ENCODE measurements around the gene FLT3LG. TPM values are rescaled to one million over a fixed set of nuclear protein-coding genes. Genes with fewer than 3 reads are reported as not detected.

The FLT3LG gene
- total and polyA plus RNA-seq, 7 experiments from 2014 or later = 90.6 to 401 (median 168) TPM

DNA sequence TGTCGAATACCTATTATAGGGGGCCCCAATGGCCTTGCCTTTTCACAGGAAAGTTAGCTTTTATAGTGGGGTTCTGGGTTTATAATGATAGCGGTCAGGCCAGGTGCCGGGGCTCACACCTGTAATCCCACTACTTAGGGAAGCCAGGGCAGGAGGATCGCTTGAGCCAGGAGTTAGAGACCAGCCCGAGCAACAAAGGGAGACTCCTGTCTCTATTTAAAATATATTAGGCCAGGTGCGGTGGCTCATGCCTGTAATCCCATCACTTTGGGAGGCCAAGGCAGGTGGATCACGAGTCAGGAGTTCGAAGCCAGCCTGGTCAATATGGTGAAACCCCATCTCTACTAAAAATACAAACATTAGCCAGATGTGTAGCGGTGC is 29.6 kb downstream of the FLT3LG start:
- peaks cover 24 to 52% (median 38%) of the 10 kb centered on the region in 7 donors for H3K4me1 Mint-ChIP-seq
- H3K4me3 ChIP-seq (ENCODE audit: low read length) = no peak overlapping the region
- peaks cover 31 to 32% of the 10 kb centered on the region in 2 donors for H3K4me1 ChIP-seq (ENCODE audit: control insufficient read depth in 2 of 2, insufficient read depth in 2 of 2, low read length in 2 of 2)
- intact Hi-C loops (cut with micrococcal nuclease) = loop anchor here in 1 of 2 donors (1.0 kb wide), 3 partner anchors 137 to 175 kb away; partner anchors contain the start of gene RRAS
- peaks cover 0 to 9% (median 0%) of the 10 kb centered on the region in 5 donors for H3K27me3 Mint-ChIP-seq
- H3K36me3 Mint-ChIP-seq = peaks cover 7 to 20% (median 18%) of the 10 kb centered on the region in 5 donors
- ChIA-PET CTCF (interaction anchor here (0.6 to 10.6 kb wide), 11 partner anchors 16 to 303 kb away, joined by 3 to 314 read pairs (median 4); partner anchors contain the start of genes NOSIP, RCN3 and RPL13A), POLR2A (interaction anchor here (0.7 to 7.4 kb wide), 15 partner anchors 10 to 181 kb away, joined by 3 to 118 read pairs (median 7); partner anchors contain the start of gene PRMT1)
- H3K9me3 Mint-ChIP-seq = peaks cover 0 to 14% (median 0%) of the 10 kb centered on the region in 11 donors
- ATAC-seq = no peak
- peaks cover 11 to 22% (median 12%) of the 10 kb centered on the region in 3 experiments for H3K36me3 ChIP-seq (ENCODE audit: control insufficient read depth in 2 of 3, insufficient read depth in 3 of 3, low read length in 3 of 3)
- H3K27me3 ChIP-seq (ENCODE audit: control insufficient read depth in 2 of 2, insufficient read depth in 2 of 2, low read length in 2 of 2) = no peaks in the 10 kb centered on the region
- DNase-seq = no peak
- H3K27ac Mint-ChIP-seq = peak overlapping the region in 5 of 9 donors; percentile 16 to 99 (median 98)
- H3K27ac ChIP-seq (ENCODE audit: low read depth, low read length) = no peak overlapping the region
- no peaks in the 10 kb centered on the region for H3K9me3 ChIP-seq (ENCODE audit: control insufficient read depth in 2 of 3, low read length in 3 of 3)
- H3K4me3 Mint-ChIP-seq = no peak overlapping the region

DNA sequence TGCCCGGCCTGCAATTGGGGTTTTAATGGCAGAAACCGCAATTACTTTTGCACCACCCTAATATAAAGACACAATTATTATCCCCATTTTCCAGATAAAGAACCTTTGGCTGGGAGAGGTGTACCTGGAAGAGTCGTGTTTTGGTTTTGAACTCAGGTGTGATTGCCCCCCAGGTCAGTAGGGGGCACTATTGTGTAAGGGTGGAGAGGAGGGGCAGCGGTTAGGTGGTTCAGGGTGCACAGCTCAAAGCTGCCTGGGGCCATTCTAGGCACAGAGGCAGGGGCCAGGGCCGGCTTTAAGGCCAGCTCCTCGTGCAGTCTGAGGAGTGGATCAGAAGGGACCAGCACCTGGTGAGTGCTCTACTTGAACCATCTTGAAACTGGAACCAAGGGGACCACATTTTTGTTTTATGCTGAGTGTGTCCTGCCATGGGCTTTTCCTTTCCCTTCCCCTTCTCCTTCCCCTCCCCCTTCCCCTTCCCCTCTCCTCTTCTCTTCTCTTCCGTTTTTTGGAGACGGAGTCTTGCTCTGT is 32.6 kb downstream of the FLT3LG start:
- Histone ChIP-seq H3K4me1 (ENCODE audit: control insufficient read depth in 2 of 2, insufficient read depth in 2 of 2, low read length in 2 of 2) (peaks cover 19 to 32% of the 10 kb centered on the region in 2 donors), H3K27ac (ENCODE audit: low read depth, low read length) (no peak overlapping the region), H3K27me3 (ENCODE audit: control insufficient read depth in 2 of 2, insufficient read depth in 2 of 2, low read length in 2 of 2) (no peaks in the 10 kb centered on the region), H3K9me3 (ENCODE audit: control insufficient read depth in 2 of 3, low read length in 3 of 3) (no peaks in the 10 kb centered on the region), H3K4me3 (ENCODE audit: low read length) (no peak overlapping the region), H3K36me3 (ENCODE audit: control insufficient read depth in 2 of 3, insufficient read depth in 3 of 3, low read length in 3 of 3) (no peaks in the 10 kb centered on the region)
- peak overlapping the region in 7 of 9 donors; percentile 46 to 91 (median 73) for H3K27ac Mint-ChIP-seq
- H3K4me3 Mint-ChIP-seq = no peak overlapping the region
- POLR2A ChIA-PET = interaction anchor here (0.6 to 7.4 kb wide), 10 partner anchors 30 to 84 kb away, joined by 3 to 118 read pairs (median 4); partner anchors contain the start of genes NOSIP and PRR12
- no peaks in the 10 kb centered on the region for H3K36me3 Mint-ChIP-seq
- intact Hi-C loops (cut with micrococcal nuclease) = loop anchor here (1.0 kb wide), 3 partner anchors 41 to 166 kb away; no protein-coding TSS in a partner anchor
- H3K9me3 Mint-ChIP-seq = no peaks in the 10 kb centered on the region
- CTCF ChIA-PET = interaction anchor here (0.6 to 10.6 kb wide), 18 partner anchors 9 to 181 kb away, joined by 3 to 314 read pairs (median 4); partner anchors contain the start of gene PRMT1
- ATAC-seq (peak; percentile 95), DNase-seq (peak; percentile 60 to 91 (median 78))
- peaks cover 0 to 4% (median 0%) of the 10 kb centered on the region in 5 donors for H3K27me3 Mint-ChIP-seq
- peaks cover 12 to 40% (median 36%) of the 10 kb centered on the region in 7 donors for H3K4me1 Mint-ChIP-seq

DNA sequence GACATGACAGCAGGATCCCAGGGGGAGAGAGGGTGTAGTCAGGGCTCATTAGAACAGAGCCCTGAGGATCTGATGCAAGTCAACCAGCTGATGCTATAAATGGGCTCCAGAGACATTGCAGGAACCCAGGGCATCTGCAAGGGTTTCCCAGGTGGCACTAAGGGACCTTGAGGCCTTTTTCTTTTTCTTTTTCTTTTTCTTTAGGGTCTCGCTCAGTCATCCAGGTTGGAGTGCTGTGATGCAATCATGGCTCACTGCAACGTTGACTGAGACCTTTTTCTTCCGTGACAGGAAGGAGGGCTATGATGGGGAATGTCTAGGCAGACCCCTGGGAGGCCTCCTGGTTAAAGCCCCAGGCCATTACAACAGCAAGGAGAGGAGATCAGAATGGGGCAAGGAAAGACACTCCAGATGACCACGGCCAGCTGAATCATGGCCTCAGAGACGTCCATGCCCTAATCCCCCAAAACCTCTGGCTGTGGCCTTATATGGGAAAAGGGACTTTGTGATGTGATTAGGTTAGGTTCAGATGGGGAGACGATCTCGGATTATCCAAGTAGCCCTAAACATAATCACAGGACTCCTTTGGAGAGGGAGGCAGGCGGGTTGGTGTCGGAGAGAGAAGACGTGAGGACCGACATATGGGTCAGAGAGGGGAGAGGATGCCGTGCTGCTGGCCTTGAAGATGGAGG is 33.9 kb downstream of the FLT3LG start:
- intact Hi-C loops (cut with micrococcal nuclease) = no loop called here
- no peak for DNase-seq
- Histone ChIP-seq H3K4me3 (ENCODE audit: low read length) (no peak overlapping the region), H3K27me3 (ENCODE audit: control insufficient read depth in 2 of 2, insufficient read depth in 2 of 2, low read length in 2 of 2) (no peaks in the 10 kb centered on the region), H3K9me3 (ENCODE audit: control insufficient read depth in 2 of 3, low read length in 3 of 3) (no peaks in the 10 kb centered on the region), H3K4me1 (ENCODE audit: control insufficient read depth in 2 of 2, insufficient read depth in 2 of 2, low read length in 2 of 2) (peaks cover 12 to 28% of the 10 kb centered on the region in 2 donors), H3K27ac (ENCODE audit: low read depth, low read length) (no peak overlapping the region), H3K36me3 (ENCODE audit: control insufficient read depth in 2 of 3, insufficient read depth in 3 of 3, low read length in 3 of 3) (no peaks in the 10 kb centered on the region)
- CTCF ChIA-PET = interaction anchor here (0.9 to 10.6 kb wide), 5 partner anchors 44 to 173 kb away, joined by 3 to 314 read pairs (median 4); no protein-coding TSS in a partner anchor
- ATAC-seq = no peak
- H3K36me3 Mint-ChIP-seq = no peaks in the 10 kb centered on the region
- H3K27ac Mint-ChIP-seq = peak overlapping the region in 5 of 9 donors; percentile 54 to 76 (median 67)
- peaks cover 17 to 37% (median 32%) of the 10 kb centered on the region in 7 donors for H3K4me1 Mint-ChIP-seq
- POLR2A ChIA-PET = interaction anchor here (0.6 to 7.4 kb wide), 6 partner anchors 38 to 64 kb away, joined by 3 to 118 read pairs (median 4); no protein-coding TSS in a partner anchor
- no peaks in the 10 kb centered on the region for H3K9me3 Mint-ChIP-seq
- no peak overlapping the region for H3K4me3 Mint-ChIP-seq
- peaks cover 0 to 6% (median 0%) of the 10 kb centered on the region in 5 donors for H3K27me3 Mint-ChIP-seq

DNA sequence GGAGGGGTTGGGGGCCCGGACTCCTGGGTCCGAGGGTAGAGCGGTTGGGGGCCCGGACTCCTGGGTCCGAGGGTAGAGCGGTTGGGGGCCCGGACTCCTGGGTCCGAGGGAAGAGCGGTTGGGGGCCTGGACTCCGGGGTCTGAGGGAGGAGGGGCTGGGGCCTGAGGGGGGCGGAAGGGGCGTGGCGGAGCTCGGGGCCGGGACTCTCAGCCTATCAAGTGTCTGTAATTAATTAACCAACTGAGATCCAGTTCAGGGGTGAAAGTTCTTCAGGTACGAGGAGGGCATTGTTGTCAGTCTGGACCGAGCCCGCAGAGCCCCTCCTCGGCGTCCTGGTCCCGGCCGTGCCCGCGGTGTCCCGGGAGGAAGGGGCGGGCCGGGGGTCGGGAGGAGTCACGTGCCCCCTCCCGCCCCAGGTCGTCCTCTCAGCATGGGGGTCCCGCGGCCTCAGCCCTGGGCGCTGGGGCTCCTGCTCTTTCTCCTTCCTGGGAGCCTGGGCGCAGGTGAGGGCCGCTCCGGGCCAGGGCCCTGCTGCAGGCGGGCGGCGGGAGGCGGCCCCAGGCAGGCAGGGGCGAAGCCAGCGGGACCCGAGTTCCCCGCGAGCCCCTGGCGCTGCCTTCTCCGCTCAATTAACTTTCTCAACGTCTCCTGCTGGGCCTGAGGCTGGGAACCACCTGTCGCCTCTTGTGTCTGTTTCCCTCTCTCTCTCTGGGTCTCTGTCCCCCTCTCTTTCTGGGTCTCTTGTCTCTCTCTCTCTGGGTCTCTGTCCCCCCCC is 39.1 kb downstream of the FLT3LG start:
- POLR2A ChIA-PET = interaction anchor here (0.5 to 2.2 kb wide), 13 partner anchors 9 to 67 kb away, joined by 3 to 14 read pairs (median 5); partner anchors contain the start of genes NOSIP and RCN3

DNA sequence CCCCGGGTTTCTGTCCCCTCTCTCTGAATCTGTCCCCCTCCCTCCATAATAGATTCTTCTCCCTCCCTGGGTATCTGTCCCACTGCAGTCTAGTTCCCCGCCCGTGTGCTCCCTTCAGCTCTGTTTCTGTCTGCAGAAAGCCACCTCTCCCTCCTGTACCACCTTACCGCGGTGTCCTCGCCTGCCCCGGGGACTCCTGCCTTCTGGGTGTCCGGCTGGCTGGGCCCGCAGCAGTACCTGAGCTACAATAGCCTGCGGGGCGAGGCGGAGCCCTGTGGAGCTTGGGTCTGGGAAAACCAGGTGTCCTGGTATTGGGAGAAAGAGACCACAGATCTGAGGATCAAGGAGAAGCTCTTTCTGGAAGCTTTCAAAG is 39.7 kb downstream of the FLT3LG start:
- H3K27me3 ChIP-seq (ENCODE audit: control insufficient read depth in 2 of 2, insufficient read depth in 2 of 2, low read length in 2 of 2) = no peaks in the 10 kb centered on the region
- H3K9me3 ChIP-seq (ENCODE audit: control insufficient read depth in 2 of 3, low read length in 3 of 3) = no peaks in the 10 kb centered on the region
- peaks cover 0 to 13% (median 0%) of the 10 kb centered on the region in 5 donors for H3K27me3 Mint-ChIP-seq
- DNase-seq = no peak
- H3K27ac Mint-ChIP-seq = peak overlapping the region; percentile 74 to 92 (median 89)
- peak overlapping the region; percentile 84 to 95 (median 90) for H3K4me3 Mint-ChIP-seq
- intact Hi-C loops (cut with micrococcal nuclease) = loop anchor here in 1 of 2 donors (2.0 kb wide), 1 partner anchor 21 kb away; no protein-coding TSS in a partner anchor
- POLR2A ChIA-PET = interaction anchor here (0.7 to 2.2 kb wide), 10 partner anchors 10 to 66 kb away, joined by 4 to 14 read pairs (median 6); partner anchors contain the start of genes NOSIP and RCN3
- no peaks in the 10 kb centered on the region for H3K36me3 ChIP-seq (ENCODE audit: control insufficient read depth in 2 of 3, insufficient read depth in 3 of 3, low read length in 3 of 3)
- peak overlapping the region; percentile 61 for H3K4me3 ChIP-seq (ENCODE audit: low read length)
- no peaks in the 10 kb centered on the region for H3K9me3 Mint-ChIP-seq
- H3K27ac ChIP-seq (ENCODE audit: low read depth, low read length) = peak overlapping the region; percentile 81
- peaks cover 11 to 40% of the 10 kb centered on the region in 2 donors for H3K4me1 ChIP-seq (ENCODE audit: control insufficient read depth in 2 of 2, insufficient read depth in 2 of 2, low read length in 2 of 2)
- no peak for ATAC-seq
- peaks cover 23 to 58% (median 38%) of the 10 kb centered on the region in 7 donors for H3K4me1 Mint-ChIP-seq
- H3K36me3 Mint-ChIP-seq = peaks cover 0 to 6% (median 3%) of the 10 kb centered on the region in 5 donors
- CTCF ChIA-PET = interaction anchor here (0.9 to 3.3 kb wide), 5 partner anchors 8 to 56 kb away, joined by 3 to 26 read pairs (median 7); no protein-coding TSS in a partner anchor

More for the DNA sequence above, 39.1 kb downstream of the FLT3LG start:
- peak overlapping the region; percentile 81 for H3K27ac ChIP-seq (ENCODE audit: low read depth, low read length)
- intact Hi-C loops (cut with micrococcal nuclease) = loop anchor here in 1 of 2 donors (2.0 kb wide), 1 partner anchor 22 kb away; no protein-coding TSS in a partner anchor
- CTCF ChIA-PET = interaction anchor here (0.6 to 3.3 kb wide), 5 partner anchors 23 to 134 kb away, joined by 3 to 26 read pairs (median 4); no protein-coding TSS in a partner anchor
- H3K4me3 ChIP-seq (ENCODE audit: low read length) = peak overlapping the region; percentile 61
- H3K4me1 ChIP-seq (ENCODE audit: control insufficient read depth in 2 of 2, insufficient read depth in 2 of 2, low read length in 2 of 2) = peaks cover 11 to 40% of the 10 kb centered on the region in 2 donors
- no peaks in the 10 kb centered on the region for H3K36me3 ChIP-seq (ENCODE audit: control insufficient read depth in 2 of 3, insufficient read depth in 3 of 3, low read length in 3 of 3)
- no peaks in the 10 kb centered on the region for H3K9me3 ChIP-seq (ENCODE audit: control insufficient read depth in 2 of 3, low read length in 3 of 3)
- no peaks in the 10 kb centered on the region for H3K27me3 ChIP-seq (ENCODE audit: control insufficient read depth in 2 of 2, insufficient read depth in 2 of 2, low read length in 2 of 2)
- H3K36me3 Mint-ChIP-seq = peaks cover 0 to 6% (median 3%) of the 10 kb centered on the region in 5 donors
- H3K27me3 Mint-ChIP-seq = peaks cover 0 to 13% (median 0%) of the 10 kb centered on the region in 5 donors
- peak; percentile 49 for ATAC-seq
- peaks cover 24 to 57% (median 40%) of the 10 kb centered on the region in 7 donors for H3K4me1 Mint-ChIP-seq
- DNase-seq = peak in 1 of 9 donors; percentile 12
- peak overlapping the region; percentile 74 to 92 (median 89) for H3K27ac Mint-ChIP-seq
- H3K4me3 Mint-ChIP-seq = peak overlapping the region; percentile 84 to 95 (median 90)
- H3K9me3 Mint-ChIP-seq = no peaks in the 10 kb centered on the region

Data from naive thymus-derived CD4-positive, alpha-beta T cell (primary cell).